Panc1 (cell line): ENCODE results near the gene PDE1C.

Experiments
- CTCF ChIP-seq: fragments of 450-650 bp; IDR thresholded peaks from 2 replicates; pipeline ENCODE4 v1.5.1; 2017; ENCODE audit warnings: mild to moderate bottlenecking
- POLR2AphosphoS5 ChIP-seq: IDR thresholded peaks from 2 replicates; pipeline ENCODE4 v1.6.1; 2012; ENCODE audit warnings: mild to moderate bottlenecking, low read depth, low read length, moderate library complexity
- REST ChIP-seq, 2 experiments: IDR thresholded peaks; 2 replicates each; pipeline ENCODE4 v1.6.1; 2011 to 2012; ENCODE audit warnings: low read depth in 2 of 2, control low read depth in 1 of 2, low read length in 1 of 2, mild to moderate bottlenecking in 1 of 2, moderate library complexity in 1 of 2; ENCODE audit not compliant: insufficient read depth in 1 of 2
- TCF7L2 ChIP-seq: IDR thresholded peaks from 2 replicates; pipeline ENCODE4 v1.6.1; 2011; ENCODE audit warnings: mild to moderate bottlenecking, low read depth, low read length, inconsistent platforms

GRCh38 chr7:31894308-31894707 lies 175.9 kb downstream of the PDE1C start:
- TF ChIP-seq POLR2AphosphoS5 (no peak), CTCF (no peak), TCF7L2 (no peak), REST (IDR thresholded peaks at IDR 0.05; ENCODE audit: insufficient read depth in 1 of 2, low read depth in 2 of 2, low read length in 1 of 2) (no peak)
